Lung (tissue), 12 donors: ENCODE results near the gene ADGRD1. TPM values are rescaled to one million over a fixed set of nuclear protein-coding genes. Genes with fewer than 3 reads are reported as not detected.
"Not testable (repeated sequence)": the region's sequence is repeated elsewhere in the genome, so short reads cannot be mapped to it uniquely, and the experiment has no call there.

ENCODE experiments used
- ATAC-seq: fragments of 200-7000 bp; cut with Tn5 transposase; one replicate; pipeline ENCODE4 v1.9.1; 2020; ENCODE audit warnings: moderate number of reproducible peaks; ENCODE audit not compliant: insufficient read depth, low FRiP score
- DNase-seq, 3 donors: peaks; one replicate each; pipeline ENCODE4 v3.0.0-alpha.2; 2013 to 2017
- H3K27ac ChIP-seq, 2 donors: one replicate each; pipeline ENCODE4 v1.5.1; 2013; ENCODE audit warnings: mild to moderate bottlenecking in 2 of 2, moderate library complexity in 2 of 2, control low read depth in 1 of 2, inconsistent platforms in 1 of 2, low read depth in 1 of 2, low read length in 1 of 2
- H3K27me3 ChIP-seq, 3 donors: one replicate each; pipeline ENCODE4 v1.5.1; 2013; ENCODE audit warnings: low read length in 2 of 3; ENCODE audit not compliant: control insufficient read depth in 3 of 3, insufficient read depth in 3 of 3
- H3K36me3 ChIP-seq, 4 donors: one replicate each; pipeline ENCODE4 v1.5.1; 2013; ENCODE audit warnings: low read length in 4 of 4, mild to moderate bottlenecking in 1 of 4, moderate library complexity in 1 of 4; ENCODE audit not compliant: control insufficient read depth in 4 of 4, insufficient read depth in 4 of 4
- H3K4me1 ChIP-seq, 5 donors: one replicate each; pipeline ENCODE4 v1.5.1; 2013; ENCODE audit warnings: low read length in 5 of 5, mild to moderate bottlenecking in 2 of 5, moderate library complexity in 1 of 5; ENCODE audit not compliant: control insufficient read depth in 5 of 5, insufficient read depth in 5 of 5
- H3K4me3 ChIP-seq: one replicate; pipeline ENCODE4 v1.5.1; 2013; ENCODE audit warnings: mild to moderate bottlenecking, control low read depth, moderate library complexity
- H3K9ac ChIP-seq, 2 donors: one replicate each; pipeline ENCODE4 v1.5.1; 2013; ENCODE audit warnings: low read length in 2 of 2, control low read depth in 1 of 2; ENCODE audit not compliant: insufficient read depth in 1 of 2
- H3K9me3 ChIP-seq, 4 donors: one replicate each; pipeline ENCODE4 v1.5.1; 2013; ENCODE audit warnings: low read length in 3 of 4, mild to moderate bottlenecking in 1 of 4, moderate library complexity in 1 of 4; ENCODE audit not compliant: control insufficient read depth in 4 of 4, insufficient read depth in 3 of 4
- CTCF ChIP-seq: IDR thresholded peaks from 2 replicates; pipeline ENCODE4 v1.5.1; 2012; ENCODE audit warnings: mild to moderate bottlenecking; ENCODE audit errors: control extremely low read depth, extremely low read depth
- WGBS, 2 donors: extraction: QIAGEN DNeasy Blood & Tissue Kit; methylation state at CpG; one replicate each; pipeline ENCODE4 v1.1.7; 2013; 5-methylcytosine and 5-hydroxymethylcytosine counted together
- polyA plus RNA-seq, 2 donors: library from polyadenylated mRNA; stranded (reverse); fragments of 200-250 nt; gene quantifications; one replicate each; pipeline ENCODE4 v1.2.1, GENCODE V29; 2013
- total RNA-seq, 2 donors: library from RNA; depleted of rRNA in 1 of 2; stranded (reverse); fragments of >200 nt in 1 of 2; gene quantifications; one replicate each; pipeline ENCODE4 v1.2.1, GENCODE V29; 2014 to 2021
- donor health status: control.
- donor health status: control.
- donor health status: Bipolar disorder and iron deficiency.
- donor health status: healthy.
- donor health status: DM: yes; HTN: yes; CAD: no.

ADGRD1 gene
- total and polyA plus RNA-seq, 4 donors: 23.5 to 85.6 (median 46.7) TPM

- 88 to 89% methylated on average over 27 of the region's 27 CpGs for WGBS, 2 donors
- Histone ChIP-seq H3K4me1 (peaks cover 0 to 39% (median 12%) of the 10 kb centered on the region in 5 donors), H3K27ac (no peak overlapping the region), H3K36me3 (peaks cover 0 to 2% (median 0%) of the 10 kb centered on the region in 4 donors), H3K27me3 (no peaks in the 10 kb centered on the region), H3K4me3 (no peak overlapping the region), H3K9me3 (no peaks in the 10 kb centered on the region), H3K9ac (no peak overlapping the region)
- DNase-seq: no peak
- no peak for TF ChIP-seq CTCF
- no peak for ATAC-seq
Measured at GRCh38 chr12:131066207-131066885, 112.6 kb downstream of the ADGRD1 start.

- Histone ChIP-seq H3K36me3 (peaks cover 0 to 2% (median 0%) of the 10 kb centered on the region in 4 donors), H3K4me3 (no peak overlapping the region), H3K27ac (no peak overlapping the region), H3K9me3 (no peaks in the 10 kb centered on the region), H3K4me1 (peaks cover 0 to 39% (median 12%) of the 10 kb centered on the region in 5 donors), H3K9ac (peak overlapping the region in 1 of 2 donors; percentile 9), H3K27me3 (no peaks in the 10 kb centered on the region)
- DNase-seq: peak; percentile 37 to 55 (median 43)
- 93 to 95% methylated on average over 14 of the region's 14 CpGs for WGBS, 2 donors
- ATAC-seq: no peak
- TF ChIP-seq CTCF: no peak
Measured at GRCh38 chr12:131066886-131067490, 113.3 kb downstream of the ADGRD1 start.

- H3K36me3 ChIP-seq: peaks cover 0 to 2% (median 0%) of the 10 kb centered on the region in 4 donors
- peaks cover 0 to 38% (median 12%) of the 10 kb centered on the region in 5 donors for H3K4me1 ChIP-seq
- H3K27ac ChIP-seq: no peak overlapping the region
- WGBS, 2 donors: 79 to 82% methylated on average over 12 of the region's 12 CpGs
- no peaks in the 10 kb centered on the region for H3K9me3 ChIP-seq
- peak; percentile 59 to 90 (median 88) for DNase-seq
- no peak for ATAC-seq
- no peaks in the 10 kb centered on the region for H3K27me3 ChIP-seq
- H3K4me3 ChIP-seq: no peak overlapping the region
- TF ChIP-seq CTCF: no peak
- no peak overlapping the region for H3K9ac ChIP-seq
Measured at GRCh38 chr12:131067981-131068851, 114.5 kb downstream of the ADGRD1 start.

GRCh38 chr12:131068926-131069720 lies 115.4 kb downstream of the ADGRD1 start:
- H3K4me1 ChIP-seq: peaks cover 0 to 30% (median 12%) of the 10 kb centered on the region in 5 donors
- not testable (repeated sequence) for H3K27me3 ChIP-seq, H3K9ac ChIP-seq, ATAC-seq, H3K9me3 ChIP-seq, H3K36me3 ChIP-seq, H3K27ac ChIP-seq, H3K4me3 ChIP-seq
- peak; percentile 32 to 51 (median 49) for DNase-seq
- 78 to 80% methylated on average over 14 to 15 of the region's 17 CpGs for WGBS, 2 donors

- not testable (repeated sequence) for ATAC-seq, DNase-seq
- 96% methylated on average over 20 to 21 of the region's 21 CpGs for WGBS, 2 donors
Measured at GRCh38 chr12:131070136-131070535, 116.4 kb downstream of the ADGRD1 start.

More at GRCh38 chr12:131070136-131070535, 116.4 kb downstream of the ADGRD1 start:
- H3K4me1 ChIP-seq: peaks cover 0 to 40% (median 15%) of the 10 kb centered on the region in 5 donors
- not testable (repeated sequence) for H3K27ac ChIP-seq, H3K36me3 ChIP-seq, H3K9me3 ChIP-seq, H3K9ac ChIP-seq, H3K4me3 ChIP-seq, H3K27me3 ChIP-seq
